Hindlimb muscle (tissue), 1 donor: ENCODE results near the gene SMIM12. TPM values are rescaled to one million over a fixed set of nuclear protein-coding genes. Genes with fewer than 3 reads are reported as not detected.
"Not testable (repeated sequence)": the region's sequence is repeated elsewhere in the genome, so short reads cannot be mapped to it uniquely, and the experiment has no call there.

Experiments
- DNase-seq: peaks from one replicate; pipeline ENCODE4 v3.0.0-alpha.2; 2013
- polyA plus RNA-seq: library from polyadenylated mRNA; unstranded; fragments of 120-200 nt; gene quantifications from one replicate; pipeline ENCODE4 v1.2.1, GENCODE V29; 2013; ENCODE audit not compliant: insufficient read length

Gene SMIM12
- polyA plus RNA-seq, 1 donor, result 23.3 TPM

- no peak for DNase-seq
Measured at GRCh38 chr1:34842952-34843371, 16.6 kb downstream of the SMIM12 start.

- DNase-seq, result no peak
Measured at GRCh38 chr1:34842073-34842472, 17.5 kb downstream of the SMIM12 start.

- DNase-seq, result no peak
Measured at GRCh38 chr1:34840426-34840825, 19.1 kb downstream of the SMIM12 start.

- no peak for DNase-seq
Measured at GRCh38 chr1:34839526-34840305, 19.8 kb downstream of the SMIM12 start.

- no peak for DNase-seq
Measured at GRCh38 chr1:34833711-34834110, 25.8 kb downstream of the SMIM12 start.

GRCh38 chr1:34831721-34832246 is 27.8 kb downstream of the SMIM12 start:
- DNase-seq, result no peak

- DNase-seq, result no peak
Measured at GRCh38 chr1:34829250-34829649, 30.3 kb downstream of the SMIM12 start.

GRCh38 chr1:34828611-34829010 is 30.9 kb downstream of the SMIM12 start:
- DNase-seq, result no peak

- no peak for DNase-seq
Measured at GRCh38 chr1:34827341-34827941, 32.1 kb downstream of the SMIM12 start.

- DNase-seq, result no peak
Measured at GRCh38 chr1:34825455-34826091, 34.0 kb downstream of the SMIM12 start.

- DNase-seq, result no peak
Measured at GRCh38 chr1:34824817-34825454, 34.6 kb downstream of the SMIM12 start.

GRCh38 chr1:34822202-34822601 is 37.3 kb downstream of the SMIM12 start:
- no peak for DNase-seq

GRCh38 chr1:34818862-34819261 is 40.7 kb downstream of the SMIM12 start:
- not testable (repeated sequence) for DNase-seq

GRCh38 chr1:34816778-34817177 is 42.8 kb downstream of the SMIM12 start:
- DNase-seq, result no peak

GRCh38 chr1:34816332-34816731 is 43.2 kb downstream of the SMIM12 start:
- DNase-seq, result no peak

- DNase-seq, result not testable (repeated sequence)
Measured at GRCh38 chr1:34810781-34811180, 48.8 kb downstream of the SMIM12 start.

- no peak for DNase-seq
Measured at GRCh38 chr1:34808051-34808810, 51.3 kb downstream of the SMIM12 start.

- DNase-seq, result no peak
Measured at GRCh38 chr1:34806396-34806795, 53.2 kb downstream of the SMIM12 start.

GRCh38 chr1:34803770-34804169 is 55.8 kb downstream of the SMIM12 start:
- DNase-seq, result no peak
